NT2/D1 (cell line): ENCODE measurements around the gene STXBP2.

ENCODE experiments used
- YY1 ChIP-seq: IDR thresholded peaks from 2 replicates; pipeline ENCODE4 v1.6.1; 2011; ENCODE audit not compliant: insufficient read length, insufficient read depth
- ZNF274 ChIP-seq: IDR thresholded peaks from 2 replicates; pipeline ENCODE4 v1.6.1; 2011; ENCODE audit warnings: mild to moderate bottlenecking, low read depth, low read length

GRCh38 chr19:7617735-7618134, 19.2 kb upstream of the STXBP2 start:
- TF ChIP-seq ZNF274 (no peak), YY1 (no peak)
